CD4-positive, alpha-beta T cell treated with Interleukin-12 subunit alpha and Interleukin-12 subunit beta, for 1 hour (primary cell): ENCODE measurements around the gene GALNT14.

Experiments used
- DNase-seq: peaks from one replicate; pipeline ENCODE4 v3.0.0-alpha.2; 2020

GALNT14 gene

DNA sequence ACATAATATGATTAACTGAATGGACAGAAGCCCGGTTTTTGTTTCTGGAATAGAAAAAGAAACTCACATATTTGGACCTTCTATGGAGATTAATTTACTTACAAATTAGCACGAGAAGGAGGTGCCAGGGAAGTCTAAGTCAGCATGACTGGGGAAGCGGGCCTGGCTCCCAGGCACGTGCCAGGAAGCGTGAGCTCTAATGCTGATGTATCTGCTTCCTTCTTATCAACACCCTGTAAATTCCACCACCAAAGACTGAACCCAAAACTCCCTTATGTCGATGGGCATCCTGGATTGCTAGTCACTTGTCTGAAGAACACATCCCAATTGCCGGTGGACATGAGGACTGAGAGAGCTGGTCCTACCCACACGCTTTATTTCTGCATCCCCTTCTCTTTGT is 134.5 kb downstream of the GALNT14 start:
- DNase-seq = no peak

DNA sequence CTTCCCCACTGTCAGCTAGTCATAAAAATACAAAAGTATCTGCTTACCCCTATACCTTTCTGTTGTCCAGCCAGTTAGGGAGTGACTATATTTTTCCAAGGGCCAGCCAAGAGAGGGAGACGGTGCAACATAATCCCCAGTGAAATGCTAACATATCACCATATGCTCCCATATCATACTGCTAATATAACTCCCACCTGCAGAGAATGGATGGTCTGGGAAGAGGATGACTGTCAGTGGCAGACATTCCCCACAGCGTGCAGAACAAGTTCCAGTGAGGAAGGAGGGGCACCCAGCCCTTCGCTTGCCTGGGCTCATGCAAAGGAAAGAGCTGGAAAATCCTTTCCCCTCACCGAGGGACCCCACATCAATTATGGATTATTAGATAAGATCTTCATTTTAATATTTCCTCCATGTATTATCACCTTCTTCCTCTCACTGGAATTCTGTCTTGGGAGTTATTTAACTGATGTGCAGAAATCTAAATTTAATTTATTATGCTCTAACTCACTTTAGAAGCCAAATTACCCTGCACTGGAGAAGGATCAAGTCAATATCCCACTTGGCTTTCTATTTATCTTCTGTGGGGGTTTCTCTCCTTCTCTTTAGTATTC is 135.6 kb downstream of the GALNT14 start:
- no peak for DNase-seq

DNA sequence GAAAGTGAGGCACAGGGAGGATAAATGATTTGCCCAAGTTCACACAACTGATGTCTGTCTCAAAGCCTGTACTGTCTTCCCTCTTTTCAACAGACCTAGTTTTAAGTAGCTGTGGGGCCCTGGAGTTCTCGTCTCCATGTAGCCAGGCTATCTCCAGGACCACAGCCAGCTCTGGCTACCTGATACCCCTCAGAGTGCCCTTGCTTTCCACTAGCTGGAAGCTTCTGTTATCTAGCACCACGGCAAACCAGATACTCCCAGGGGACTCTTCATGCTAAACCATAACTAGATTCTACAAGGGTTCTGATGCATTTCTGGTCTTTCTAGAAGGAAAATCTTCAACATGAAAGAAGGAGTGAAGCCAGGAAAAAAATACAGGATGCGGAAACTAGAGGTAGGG is 137.3 kb downstream of the GALNT14 start:
- no peak for DNase-seq

DNA sequence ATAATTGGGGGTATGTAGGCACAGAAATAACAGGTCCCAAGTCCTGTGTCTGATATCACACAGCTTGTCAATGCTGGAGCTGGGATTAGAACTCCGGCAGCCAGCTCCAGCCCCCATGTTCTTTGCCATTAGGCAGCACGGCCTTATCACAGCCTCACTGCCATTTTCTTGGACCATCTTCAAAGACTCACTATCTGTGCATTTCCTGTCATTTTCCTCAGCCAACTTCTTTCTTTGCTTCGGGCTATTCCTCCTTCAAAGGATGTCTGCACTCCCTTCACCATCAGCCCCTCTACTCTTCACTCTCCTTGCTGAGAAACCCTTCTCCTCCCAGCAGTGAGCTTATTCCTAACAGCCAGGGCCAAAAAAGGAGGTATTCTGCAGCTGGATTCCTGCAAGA is 139.6 kb downstream of the GALNT14 start:
- DNase-seq = no peak

DNA sequence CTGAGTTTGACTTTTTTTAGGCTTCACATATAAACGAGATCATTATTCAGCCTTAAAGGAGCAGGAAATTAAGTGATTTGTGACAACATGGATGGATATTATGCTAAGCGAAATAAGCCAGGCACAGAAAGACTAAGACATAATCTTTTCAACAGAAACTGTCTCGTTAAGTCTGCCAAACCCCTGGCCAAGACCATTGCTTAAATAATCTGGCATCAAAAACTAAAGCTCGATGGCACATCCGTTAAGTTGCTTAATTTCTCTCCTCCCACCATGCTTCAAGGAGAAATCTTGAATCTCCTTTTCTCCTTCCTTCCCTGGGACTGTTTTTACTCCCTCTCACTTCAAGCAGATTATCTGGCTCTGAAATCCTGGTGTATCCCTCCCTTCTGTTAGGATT is 140.3 kb downstream of the GALNT14 start:
- DNase-seq = no peak

DNA sequence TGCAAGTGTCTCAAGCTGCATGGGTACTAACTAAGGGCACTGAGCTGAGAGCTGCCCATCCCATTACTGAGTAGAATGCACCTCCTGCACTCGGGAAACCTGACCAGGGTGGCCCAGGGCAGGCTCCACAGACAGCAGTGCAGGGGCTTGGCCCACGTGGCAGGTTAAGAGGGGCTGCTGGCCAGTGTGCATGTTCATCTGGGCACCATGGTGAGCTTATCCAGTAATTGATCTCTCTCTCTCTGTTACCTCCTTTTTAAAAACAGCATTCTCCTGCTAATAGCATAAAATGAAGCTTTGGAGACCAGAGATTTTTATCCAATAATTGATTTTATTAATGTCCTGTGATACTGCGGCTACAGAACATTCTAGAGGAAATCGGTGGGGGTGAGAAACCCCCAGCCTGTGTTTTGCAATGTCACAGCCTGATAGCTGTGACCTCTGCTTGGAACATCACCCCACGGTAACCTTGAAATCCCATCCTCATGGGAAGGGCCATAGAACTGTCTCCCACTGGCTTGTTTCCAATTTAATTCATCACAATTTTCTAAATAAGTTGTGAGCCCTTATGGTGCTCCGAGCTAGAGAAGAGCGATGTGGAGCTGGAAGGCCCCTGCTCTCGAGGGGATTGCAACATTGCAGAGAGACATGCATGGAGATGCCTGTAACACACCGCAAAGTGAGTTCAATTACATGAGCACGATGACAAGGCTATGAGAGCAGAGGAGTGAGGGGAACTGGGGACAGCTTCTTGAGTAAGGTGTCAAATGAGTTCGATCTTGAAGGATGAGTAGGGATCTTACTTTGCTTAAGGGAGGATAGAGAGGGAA is 143.8 kb downstream of the GALNT14 start:
- no peak for DNase-seq

DNA sequence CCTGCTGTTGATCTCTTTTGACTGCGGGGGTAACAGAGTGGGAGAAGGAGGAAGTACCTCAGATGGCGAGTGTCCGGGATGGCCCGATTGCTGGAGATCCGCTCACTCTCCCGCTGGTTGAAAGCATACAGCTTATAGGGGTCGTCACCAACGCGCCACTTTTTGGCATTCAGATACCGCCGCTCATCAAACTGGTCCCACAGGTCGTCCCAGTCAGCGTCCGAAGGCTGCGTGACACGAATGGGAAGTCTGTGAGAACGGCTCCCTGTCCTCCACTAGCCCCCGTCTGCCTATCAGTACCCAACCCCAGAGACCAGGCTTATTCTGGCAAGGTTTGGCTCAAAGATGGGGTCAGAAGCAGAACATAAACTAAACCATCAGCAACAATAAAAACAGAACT is 145.5 kb downstream of the GALNT14 start:
- no peak for DNase-seq

DNA sequence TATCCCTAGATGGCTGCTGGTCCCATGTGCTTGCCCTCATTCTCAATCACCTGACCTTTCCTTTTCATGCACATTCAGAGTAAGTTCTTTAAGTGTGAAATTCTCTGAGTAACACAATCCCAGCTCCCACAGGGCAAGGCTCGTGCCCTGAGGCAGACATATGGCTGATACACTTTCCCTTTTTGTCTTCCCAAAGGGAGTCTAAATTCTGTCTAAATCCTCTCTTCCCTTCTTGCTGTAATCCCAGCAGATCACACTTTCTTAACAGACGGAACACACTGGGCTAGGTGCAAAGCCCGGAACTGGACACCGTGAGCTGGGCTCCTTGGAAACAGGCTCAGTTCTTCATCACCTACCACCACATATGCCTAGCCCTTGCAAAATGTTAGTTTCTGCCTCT is 147.6 kb downstream of the GALNT14 start:
- DNase-seq = no peak

DNA sequence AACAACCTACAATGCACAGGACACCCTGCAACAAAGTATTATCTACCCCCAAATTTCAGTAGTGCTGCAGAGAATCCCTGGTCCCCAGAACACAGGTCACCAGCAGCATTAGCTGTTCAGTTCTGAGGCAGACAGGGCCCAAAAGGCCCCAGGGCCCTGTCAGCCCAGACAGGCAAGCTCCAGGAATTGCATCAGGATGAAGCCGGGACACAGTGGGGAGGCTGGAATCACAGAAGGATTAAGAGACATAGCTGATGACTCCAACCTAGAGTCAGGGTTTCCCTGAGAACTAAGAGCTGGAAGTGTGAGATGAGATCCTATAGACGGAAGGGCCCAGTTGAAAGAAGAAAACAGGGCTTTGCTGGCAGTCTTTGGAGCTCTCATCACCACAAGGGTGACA is 148.1 kb downstream of the GALNT14 start:
- DNase-seq = no peak

DNA sequence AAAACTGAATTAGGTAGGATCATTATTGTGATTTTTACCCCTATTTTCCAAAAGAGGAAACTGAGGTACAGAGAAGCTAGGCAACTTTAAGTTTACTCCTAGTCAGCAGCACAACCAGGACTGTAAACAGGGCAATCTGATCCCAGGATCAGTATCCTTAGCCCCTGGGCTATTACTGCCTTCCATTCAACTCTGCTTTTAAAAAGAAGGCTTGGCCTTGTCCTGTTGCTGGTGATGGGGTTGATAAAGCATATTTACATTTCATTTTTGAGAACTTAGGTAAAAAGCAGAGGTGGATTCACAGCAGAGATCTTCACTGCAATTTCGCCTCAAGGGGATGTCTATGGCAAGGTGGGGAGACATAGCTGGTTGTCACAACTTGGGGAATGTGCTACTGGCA is 148.5 kb downstream of the GALNT14 start:
- no peak for DNase-seq

DNA sequence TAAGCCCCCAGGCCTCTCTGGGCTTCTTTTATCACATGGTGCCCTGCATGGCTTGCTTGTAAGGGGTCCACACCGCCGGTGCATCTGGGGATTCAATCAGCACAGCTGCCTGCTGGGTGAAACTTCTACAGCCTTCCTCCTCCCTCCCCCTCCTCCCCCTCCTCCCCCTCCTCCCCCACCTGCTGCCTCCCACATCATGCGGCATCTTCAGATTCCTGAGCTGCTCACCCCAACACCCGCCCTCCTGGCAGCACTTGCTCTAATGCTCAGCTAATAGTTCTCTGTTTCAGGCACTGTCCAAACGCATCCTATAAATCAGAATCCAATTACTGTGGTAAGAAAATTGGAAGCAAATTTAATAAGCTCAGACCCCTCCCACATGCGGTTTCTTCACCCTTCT is 150.7 kb downstream of the GALNT14 start:
- DNase-seq = no peak

DNA sequence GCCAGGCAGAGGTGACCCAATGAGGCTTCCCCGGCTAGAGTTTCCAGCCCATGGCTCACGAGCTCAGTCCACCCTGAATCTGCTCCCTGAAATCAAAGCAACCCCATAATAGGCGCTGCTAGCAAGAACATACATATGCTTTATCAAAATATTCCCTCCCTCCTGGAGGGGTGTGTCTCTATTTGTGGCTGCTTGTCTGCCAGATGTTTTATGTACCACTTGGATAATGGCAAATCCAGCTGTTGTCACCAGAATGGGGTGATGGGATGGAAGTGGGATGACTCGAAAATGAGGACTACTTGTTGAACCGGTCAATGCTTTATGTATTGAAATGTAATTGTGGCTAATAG is 152.0 kb downstream of the GALNT14 start:
- DNase-seq = no peak

DNA sequence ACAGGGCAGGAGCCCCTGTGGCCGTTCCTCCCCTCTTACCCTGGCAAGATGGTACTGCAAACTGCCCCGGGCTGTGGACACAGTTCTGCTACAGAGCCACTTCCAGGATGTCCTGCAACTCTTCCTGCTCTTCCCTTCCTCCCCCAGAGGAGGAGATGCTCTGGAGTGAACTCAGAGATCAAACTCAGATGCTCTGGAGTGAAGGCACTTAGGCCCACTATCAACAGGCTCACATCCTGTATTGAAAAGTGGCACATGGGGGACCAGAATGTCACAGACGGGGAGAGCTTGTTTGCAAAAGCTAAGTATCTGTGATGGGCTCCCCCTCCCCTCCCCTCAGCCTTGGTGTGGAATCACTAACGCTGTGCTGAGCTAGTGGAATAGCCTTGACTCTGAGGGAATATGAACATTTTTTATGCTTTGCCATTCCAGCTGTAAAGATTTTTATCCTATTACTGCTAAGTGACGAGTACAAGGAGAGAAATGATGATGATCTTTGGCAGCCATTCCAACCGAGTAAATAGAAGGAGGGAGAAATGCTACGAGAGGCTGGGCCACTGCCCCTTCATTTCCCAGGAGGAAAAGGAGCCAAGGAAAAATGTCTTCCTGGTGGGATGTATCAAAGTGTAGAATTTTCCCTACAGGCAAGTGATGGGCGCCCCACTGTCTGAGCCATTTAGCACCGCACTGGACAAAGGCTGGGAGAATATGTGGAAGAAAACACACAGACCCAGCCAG is 152.6 kb downstream of the GALNT14 start:
- DNase-seq = no peak

DNA sequence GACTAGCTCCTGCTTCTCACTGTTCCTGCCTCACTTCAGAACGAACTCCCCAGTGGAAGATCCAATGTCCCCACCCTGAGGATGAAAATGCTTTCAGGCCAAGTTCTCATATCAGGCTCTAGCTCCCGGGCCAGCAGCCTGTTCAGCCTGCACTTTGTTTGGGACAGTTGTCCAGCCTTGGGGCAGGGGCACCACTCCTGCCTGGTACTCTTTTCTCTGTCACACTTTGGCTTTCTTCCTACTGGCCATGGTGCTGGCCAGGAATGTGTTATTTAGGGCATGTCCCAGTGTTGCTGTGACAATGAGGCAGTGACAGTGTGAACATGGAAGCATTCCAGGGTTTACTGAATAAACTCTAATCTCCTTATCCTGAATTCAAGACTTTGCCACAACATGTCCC is 154.1 kb downstream of the GALNT14 start:
- no peak for DNase-seq

DNA sequence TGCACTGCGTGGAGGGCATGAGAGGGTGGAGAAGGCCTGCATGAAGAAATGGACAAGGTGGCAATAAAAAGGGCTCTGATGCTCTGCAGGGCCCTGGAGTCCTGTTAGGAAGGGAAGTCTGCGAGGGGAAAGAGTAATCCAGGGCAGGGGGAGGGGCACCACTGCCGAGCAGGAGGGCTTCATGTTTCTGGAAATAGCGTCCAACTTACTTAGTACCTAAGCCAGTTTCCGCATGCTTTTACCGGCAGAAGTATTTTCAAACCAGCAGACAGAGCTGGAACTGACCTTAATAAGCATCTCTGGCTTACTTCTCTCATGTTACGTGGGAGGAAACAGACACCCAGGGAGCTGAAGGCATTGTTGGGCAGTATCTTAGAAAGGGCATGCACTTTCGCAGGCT is 156.7 kb downstream of the GALNT14 start:
- DNase-seq = no peak

DNA sequence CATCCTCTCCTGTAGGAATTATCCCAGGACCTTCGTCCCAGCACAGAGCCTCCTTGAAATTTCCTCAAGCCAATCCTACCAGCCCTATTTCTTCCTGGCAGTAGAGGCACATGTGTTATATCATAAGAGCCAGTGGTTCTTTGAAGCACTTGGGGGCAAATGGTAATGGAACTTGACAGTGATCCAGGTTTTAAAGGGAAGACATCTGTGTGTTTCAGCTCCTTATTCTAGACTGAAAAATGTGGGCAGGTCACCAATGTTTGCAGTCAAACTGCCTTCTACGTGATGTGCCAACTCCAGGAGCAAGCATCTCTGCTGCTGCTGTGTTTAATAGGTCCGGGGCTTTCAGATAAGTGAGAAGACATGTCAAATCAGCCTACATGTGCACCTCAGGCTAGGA is 157.1 kb downstream of the GALNT14 start:
- no peak for DNase-seq

DNA sequence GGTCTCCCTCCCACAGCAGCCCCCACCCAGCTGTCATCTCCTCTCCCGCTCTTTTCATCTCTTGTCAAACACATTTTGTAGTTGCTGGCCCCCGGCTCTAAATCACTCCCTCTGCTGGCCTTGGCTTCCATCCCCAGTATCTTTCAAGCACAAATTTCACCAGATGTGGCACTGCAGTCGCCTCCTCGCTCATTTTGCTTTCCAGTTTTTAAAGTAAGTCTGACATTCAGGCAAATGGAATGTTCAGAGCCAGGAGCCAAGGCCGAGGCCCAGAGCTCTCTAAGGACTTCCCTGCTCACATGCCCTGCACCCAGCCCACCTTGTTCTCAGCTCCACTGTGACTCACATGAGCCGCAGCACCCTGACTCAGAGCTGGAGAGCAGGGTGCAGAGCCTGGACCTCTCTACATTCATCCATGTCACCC is 158.4 kb downstream of the GALNT14 start:
- no peak for DNase-seq

DNA sequence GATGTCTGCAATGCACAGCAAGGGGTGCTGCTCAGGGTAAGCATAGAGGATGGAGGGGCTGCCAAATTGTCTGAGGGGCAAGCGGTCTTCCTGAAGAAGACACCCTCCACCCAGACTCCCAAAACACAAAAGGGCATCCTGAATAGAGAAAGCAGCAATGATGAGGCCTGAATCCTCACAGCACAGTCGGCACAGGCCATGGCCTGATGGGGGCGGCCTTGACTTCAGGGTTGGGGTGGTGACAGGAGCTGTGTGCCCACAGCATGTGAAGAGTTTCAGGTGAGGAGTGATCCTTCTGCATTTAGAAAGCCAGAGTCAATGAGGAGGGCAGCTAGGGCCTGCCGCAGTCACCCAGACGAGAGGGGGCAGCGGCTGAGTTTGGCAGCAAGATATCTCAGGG is 159.4 kb downstream of the GALNT14 start:
- DNase-seq = no peak

DNA sequence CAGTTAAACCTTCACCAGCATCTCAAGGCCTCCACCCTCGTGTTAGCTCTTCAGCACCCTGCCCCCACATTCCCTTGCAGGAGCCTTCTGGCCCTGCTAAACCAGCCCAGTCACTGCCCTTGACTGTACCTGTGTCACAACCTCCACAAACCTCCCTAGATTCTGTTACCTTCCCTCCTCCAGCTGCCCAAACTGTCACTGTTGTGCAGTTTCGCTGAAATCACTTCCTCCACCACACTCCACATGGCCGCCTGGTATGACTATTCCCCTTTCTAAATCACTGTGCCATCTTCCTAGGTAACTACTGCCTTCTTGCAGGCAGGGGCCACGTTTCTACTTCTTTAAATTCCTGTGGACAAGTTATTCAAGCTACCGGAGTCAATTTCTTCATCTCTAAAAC is 160.2 kb downstream of the GALNT14 start:
- DNase-seq = no peak

DNA sequence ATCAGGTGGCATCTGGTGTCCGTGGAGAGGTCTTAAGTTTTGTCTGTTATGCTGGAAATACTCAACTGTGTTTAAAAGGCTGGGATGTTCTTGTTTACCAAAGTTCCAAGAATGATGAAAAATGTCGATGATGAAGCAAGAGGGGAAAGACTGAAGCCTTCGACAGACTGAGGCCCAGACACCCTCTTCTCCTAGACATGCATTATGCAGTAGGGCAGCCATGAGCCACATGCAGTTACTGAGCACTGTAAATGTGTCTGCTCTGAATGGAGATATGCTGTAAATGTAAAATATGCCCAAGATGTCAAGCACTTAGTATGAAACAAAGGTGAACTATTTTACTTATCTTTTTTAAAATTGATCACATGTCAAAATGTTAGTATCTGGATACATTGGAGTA is 163.1 kb downstream of the GALNT14 start:
- DNase-seq = no peak

DNA sequence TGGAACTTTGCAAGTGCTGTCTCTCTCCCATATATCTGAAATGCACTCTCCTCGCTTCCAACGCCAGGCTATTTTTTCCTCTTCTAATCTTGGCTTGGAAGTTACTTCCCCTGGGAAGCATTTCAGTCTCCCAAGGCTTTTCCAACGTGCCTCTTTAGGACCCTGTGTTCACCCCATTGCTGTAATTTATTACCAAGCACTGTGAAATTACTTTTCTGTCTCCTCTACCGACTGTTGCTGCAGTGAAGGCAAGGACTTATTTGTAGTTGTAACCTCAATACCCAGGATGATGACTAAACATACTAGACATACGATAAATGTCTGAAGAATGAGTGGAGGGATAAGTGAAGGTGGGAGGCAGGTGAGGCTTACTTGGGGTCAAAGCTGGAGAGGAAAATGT is 163.7 kb downstream of the GALNT14 start:
- DNase-seq = no peak

DNA sequence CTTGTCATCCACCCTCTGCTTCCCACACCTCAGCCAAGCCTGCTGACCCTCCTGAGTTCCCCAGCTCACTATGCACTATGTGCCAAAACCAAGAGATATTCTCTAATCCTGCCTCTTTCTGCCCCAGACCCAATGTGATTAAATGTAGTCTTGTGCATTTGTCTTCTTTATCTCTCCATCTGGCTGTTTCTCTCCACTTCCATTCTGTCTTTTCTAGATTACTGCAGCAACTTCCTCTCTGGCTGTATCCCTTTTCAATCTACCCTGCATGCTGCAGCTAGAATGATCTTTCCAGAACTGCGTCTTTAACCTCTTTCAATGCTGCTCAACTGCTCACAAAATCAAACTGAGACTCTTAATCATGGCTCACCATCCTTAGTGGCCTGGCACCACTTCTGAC is 164.1 kb downstream of the GALNT14 start:
- no peak for DNase-seq

DNA sequence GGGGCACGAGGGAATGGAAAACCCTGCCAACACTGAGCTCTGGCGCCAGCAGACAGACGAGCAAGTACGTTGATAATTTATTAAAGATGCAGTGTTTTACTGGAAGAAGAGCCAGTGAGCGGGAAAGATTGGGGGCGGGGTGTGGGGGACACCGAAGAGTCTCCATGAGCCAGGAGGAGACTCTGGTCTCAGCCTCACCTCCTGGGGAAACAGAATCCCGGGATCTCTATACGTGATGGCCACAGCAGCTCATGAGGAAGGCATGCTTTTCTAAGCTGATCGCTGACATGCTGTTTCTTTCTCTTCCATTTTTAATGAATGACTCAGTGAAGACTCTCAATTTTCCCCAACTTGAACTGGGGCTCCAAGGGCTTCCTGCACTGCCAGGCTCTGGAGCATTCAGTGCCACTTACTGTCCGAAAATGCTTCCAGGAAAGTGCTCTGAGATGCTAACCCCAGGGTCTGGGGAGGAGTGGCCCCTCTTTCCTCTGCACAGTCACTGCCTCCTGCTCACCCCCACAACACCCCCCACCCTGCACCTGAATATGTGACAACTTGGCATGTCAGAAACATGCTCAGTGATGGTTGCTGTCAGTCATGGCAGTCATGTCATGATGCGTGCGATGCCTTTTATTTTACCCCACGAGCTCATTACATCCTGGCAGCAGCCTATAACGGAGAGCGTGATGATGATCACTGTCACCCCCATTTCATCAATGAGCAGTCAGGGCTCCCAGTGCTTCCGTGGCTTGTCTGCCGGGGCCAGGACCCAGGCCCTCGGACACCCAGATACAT is 166.8 kb downstream of the GALNT14 start:
- DNase-seq = no peak
